BJ (cell line): Measurements from ENCODE around the gene HEATR1. TPM values are rescaled to one million over a fixed set of nuclear protein-coding genes. Genes with fewer than 3 reads are reported as not detected.
"Not testable (repeated sequence)": the region's sequence is repeated elsewhere in the genome, so short reads cannot be mapped to it uniquely, and the experiment has no call there.

Experiments
- CTCF ChIA-PET: fragments of 350-600 bp; formaldehyde crosslinking; extraction: SDS; loops from one replicate; lab custom pipeline; 2021; ENCODE audit warnings: antibody characterized with exemption, inconsistent platforms; lab: Yijun Ruan, JAX
- POLR2A ChIA-PET: fragments of 300-600 bp; sonication (Branson Sonifier 250); formaldehyde crosslinking; extraction: SDS; loops from one replicate; lab custom pipeline; 2021; ENCODE audit warnings: antibody characterized with exemption; lab: Charles Lee
- DNase-seq: peaks from one replicate; pipeline ENCODE4 v3.0.0-alpha.2; 2011; ENCODE audit warnings: low read depth
- H3K27me3 ChIP-seq: 2 replicates; pipeline ENCODE4 v1.6.0; 2011; ENCODE audit warnings: low read length; ENCODE audit not compliant: control insufficient read depth, insufficient read depth
- H3K36me3 ChIP-seq: 2 replicates; pipeline ENCODE4 v1.5.1; 2011; ENCODE audit warnings: low read length; ENCODE audit not compliant: control insufficient read depth, insufficient read depth
- H3K4me3 ChIP-seq: 2 replicates; pipeline ENCODE4 v1.5.1; 2011; ENCODE audit warnings: low read depth, mild to moderate bottlenecking, control low read depth, low read length
- CTCF ChIP-seq: IDR thresholded peaks from 2 replicates; pipeline ENCODE4 v1.5.1; 2011; ENCODE audit warnings: low read depth, mild to moderate bottlenecking, control low read depth, inconsistent platforms, low read length, moderate library complexity; ENCODE audit not compliant: insufficient read depth
- polyA plus RNA-seq: library from polyadenylated mRNA; depleted of rRNA; stranded (reverse); fragments of >200 nt; gene quantifications from 2 replicates; pipeline ENCODE4 v1.2.3, GENCODE V29; 2011

Gene HEATR1
- polyA plus RNA-seq, 1 experiment = 11.4 TPM

- ChIA-PET CTCF (interaction anchor here (0.6 to 2.3 kb wide), 7 partner anchors 14 to 957 kb away, joined by 3 to 7 read pairs (median 4); no protein-coding TSS in a partner anchor), POLR2A (no interaction called here)
- Histone ChIP-seq H3K27me3 (no peaks in the 10 kb centered on the region), H3K36me3 (peaks cover 2% of the 10 kb centered on the region; the same call in 1 of the 2 replicates), H3K4me3 (peak overlapping the region; percentile 68)
- no peak for DNase-seq
- no peak for TF ChIP-seq CTCF
These were observed 840 bp upstream of the HEATR1 start for GRCh38 chr1:236604905-236605806.

DNA sequence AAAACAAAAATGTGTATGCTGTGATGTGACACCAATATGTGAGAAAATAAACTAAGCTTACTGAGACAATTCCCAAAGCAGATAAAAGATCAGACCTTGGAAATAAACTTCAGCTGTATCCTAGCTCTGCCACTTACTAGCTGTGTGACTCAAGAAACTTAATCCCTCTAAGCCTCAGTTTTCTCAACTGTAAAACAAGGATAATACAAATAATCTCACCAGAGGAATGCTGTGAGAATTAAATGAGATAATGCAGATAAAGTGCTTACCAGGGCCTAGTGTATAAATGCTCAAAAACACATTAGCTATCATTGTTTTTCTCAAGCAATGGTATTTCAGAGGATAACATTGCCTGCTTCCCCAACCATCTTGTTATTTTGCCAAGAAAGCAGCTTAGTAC lies 2.1 kb downstream of the HEATR1 start:
- DNase-seq = no peak
- no peak for TF ChIP-seq CTCF
- ChIA-PET CTCF (interaction anchor here (0.7 kb wide), 1 partner anchor 261 kb away, joined by 3 read pairs; no protein-coding TSS in a partner anchor), POLR2A (no interaction called here)
- no peak overlapping the region for H3K4me3 ChIP-seq
- H3K36me3 ChIP-seq = peaks cover 3% of the 10 kb centered on the region; the same call in 1 of the 2 replicates
- no peaks in the 10 kb centered on the region for H3K27me3 ChIP-seq

DNA sequence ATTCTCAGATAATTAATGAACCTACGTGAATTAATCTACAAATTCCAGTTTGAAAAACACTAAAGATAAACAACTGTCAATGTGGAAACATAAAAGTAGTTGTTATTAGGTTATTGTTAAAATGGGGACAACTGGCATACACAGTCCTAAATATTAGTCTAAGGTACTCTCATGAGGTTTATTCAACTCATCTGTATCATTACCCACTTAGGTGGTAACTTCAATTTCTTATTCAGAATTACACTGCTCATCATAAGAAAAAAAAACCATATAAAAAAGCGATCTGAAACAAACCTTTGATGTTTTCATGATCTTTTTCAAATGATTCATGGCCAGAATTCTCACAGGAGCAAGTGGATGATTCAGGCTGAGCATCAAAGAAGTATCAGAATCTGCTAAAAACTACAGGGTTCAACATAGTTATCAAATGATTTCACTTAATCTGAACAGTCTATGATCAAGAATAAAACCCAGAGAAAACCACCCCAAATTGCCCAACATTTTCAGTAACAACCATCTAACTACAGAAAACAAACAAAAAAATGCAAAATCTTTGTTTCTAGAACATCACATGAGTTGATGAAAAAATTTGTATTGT lies 13.7 kb downstream of the HEATR1 start:
- DNase-seq = no peak
- H3K4me3 ChIP-seq = no peak overlapping the region
- ChIA-PET POLR2A (no interaction called here), CTCF (no interaction called here)
- no peak for TF ChIP-seq CTCF
- no peaks in the 10 kb centered on the region for H3K27me3 ChIP-seq
- H3K36me3 ChIP-seq = peaks cover 3% of the 10 kb centered on the region; the same call in 1 of the 2 replicates

DNA sequence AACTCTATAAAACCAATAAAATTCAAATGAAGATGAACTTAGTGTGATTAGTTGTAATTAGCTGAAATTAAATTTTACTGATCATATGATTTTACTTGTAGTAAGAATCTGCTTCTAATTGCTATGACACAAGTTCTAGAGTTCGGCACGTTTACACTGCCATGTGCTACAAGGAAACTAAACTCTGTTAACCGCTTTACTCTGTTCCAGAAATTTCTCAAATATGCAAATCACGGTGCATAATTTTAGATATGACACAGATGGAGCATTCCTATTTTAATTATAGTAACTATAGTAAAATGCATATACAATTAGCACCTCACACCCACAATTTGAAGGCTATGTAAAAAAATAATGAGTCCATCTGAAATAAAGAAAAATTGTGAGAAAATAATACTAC lies 14.8 kb downstream of the HEATR1 start:
- Histone ChIP-seq H3K27me3 (no peaks in the 10 kb centered on the region), H3K4me3 (no peak overlapping the region), H3K36me3 (peaks cover 3% of the 10 kb centered on the region)
- POLR2A ChIA-PET = no interaction called here
- no peak for TF ChIP-seq CTCF
- no peak for DNase-seq
- CTCF ChIA-PET = no interaction called here

- ChIA-PET POLR2A (no interaction called here), CTCF (no interaction called here)
- Histone ChIP-seq H3K36me3 (peaks cover 6% of the 10 kb centered on the region), H3K27me3 (no peaks in the 10 kb centered on the region), H3K4me3 (no peak overlapping the region)
- DNase-seq = no peak
- no peak for TF ChIP-seq CTCF
These were observed 22.8 kb downstream of the HEATR1 start for GRCh38 chr1:236581528-236581927.

DNA sequence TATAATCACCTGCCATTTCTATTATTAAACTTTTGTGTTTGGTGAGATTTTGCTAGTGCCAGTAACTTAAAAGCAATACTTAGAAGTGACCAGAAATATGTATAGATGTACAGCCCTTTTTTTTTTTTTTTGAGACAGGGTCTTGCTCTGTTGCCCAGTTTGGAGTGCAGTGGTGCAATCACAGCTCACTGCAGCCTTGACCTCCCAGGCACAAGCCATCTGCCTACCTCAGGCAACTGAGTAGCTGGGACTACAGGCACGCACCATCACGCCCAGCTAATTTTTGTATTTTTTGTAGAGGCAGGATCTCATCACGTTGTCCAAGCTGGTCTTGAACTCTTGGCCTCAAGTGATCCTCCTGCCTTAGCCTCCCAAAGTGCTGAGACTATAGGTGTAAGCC lies 23.9 kb downstream of the HEATR1 start:
- POLR2A ChIA-PET, H3K4me3 ChIP-seq, DNase-seq, H3K36me3 ChIP-seq, H3K27me3 ChIP-seq: not testable (repeated sequence)
- CTCF ChIA-PET = interaction anchor here (0.6 kb wide), 2 partner anchors 135 to 756 kb away, joined by 3 to 4 read pairs; no protein-coding TSS in a partner anchor
